Measurements from ENCODE around the gene CRIP3.

- TF ChIP-seq CTCF (IDR thresholded peaks at IDR 0.05; ENCODE audit: low read depth, low read length, missing input control) (no peak), JUND (IDR thresholded peaks at IDR 0.05) (no peak), RAD21 (IDR thresholded peaks at IDR 0.05) (no peak)
These were observed 14.9 kb downstream of the CRIP3 start for GRCh38 chr6:43293698-43294097.
